ENCODE data around the gene WDR7. TPM values are rescaled to one million over a fixed set of nuclear protein-coding genes. Genes with fewer than 3 reads are reported as not detected.

WDR7 gene
- total and polyA plus RNA-seq, 2 of the 4 experiments (the other 2 are of a cell fraction): 3.7 to 23.3 TPM

DNA sequence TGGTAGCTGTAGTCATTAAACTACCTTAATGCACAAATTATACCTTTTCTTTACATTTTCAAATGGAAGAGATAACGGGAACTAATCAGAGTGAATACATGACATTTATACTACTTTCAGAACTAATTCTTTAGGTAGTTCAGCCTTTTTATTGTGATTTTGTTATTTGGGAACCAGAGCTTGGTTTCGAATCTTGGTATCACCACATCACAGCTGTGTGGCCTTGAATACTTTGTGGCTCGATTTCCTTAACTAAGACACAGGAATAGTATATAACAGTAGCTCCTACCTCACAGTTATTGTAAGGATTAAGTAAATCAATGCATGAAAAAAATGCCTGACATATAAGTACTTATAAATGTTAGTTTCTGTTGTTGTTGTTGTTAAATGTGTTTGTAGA is 240.0 kb downstream of the WDR7 start:
- CTCF ChIA-PET: no interaction called here
- BruUV-seq (replicated peaks): no TSS peak
- TF ChIP-seq CHD1 (IDR thresholded peaks at IDR 0.05; ENCODE audit: low read depth, low read length): no peak
- TF ChIP-seq MAZ (IDR thresholded peaks at IDR 0.05; ENCODE audit: borderline replicate concordance, low read depth, low read length): no peak
- TF ChIP-seq RFX5 (IDR thresholded peaks at IDR 0.05; ENCODE audit: low read depth, low read length): no peak
- TF ChIP-seq MAFK (IDR thresholded peaks at IDR 0.05; ENCODE audit: low read depth, low read length): no peak
- TF ChIP-seq, protein P1, sequence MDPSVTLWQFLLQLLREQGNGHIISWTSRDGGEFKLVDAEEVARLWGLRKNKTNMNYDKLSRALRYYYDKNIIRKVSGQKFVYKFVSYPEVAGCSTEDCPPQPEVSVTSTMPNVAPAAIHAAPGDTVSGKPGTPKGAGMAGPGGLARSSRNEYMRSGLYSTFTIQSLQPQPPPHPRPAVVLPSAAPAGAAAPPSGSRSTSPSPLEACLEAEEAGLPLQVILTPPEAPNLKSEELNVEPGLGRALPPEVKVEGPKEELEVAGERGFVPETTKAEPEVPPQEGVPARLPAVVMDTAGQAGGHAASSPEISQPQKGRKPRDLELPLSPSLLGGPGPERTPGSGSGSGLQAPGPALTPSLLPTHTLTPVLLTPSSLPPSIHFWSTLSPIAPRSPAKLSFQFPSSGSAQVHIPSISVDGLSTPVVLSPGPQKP (IDR thresholded peaks at IDR 0.05; ENCODE audit: borderline replicate concordance, low read depth, low read length): no peak
- no peak for TF ChIP-seq NFE2L2 (IDR thresholded peaks at IDR 0.05; ENCODE audit: low read depth, low read length)
- TF ChIP-seq USF2 (IDR thresholded peaks at IDR 0.05; ENCODE audit: low read depth, low read length): no peak
- no peak for TF ChIP-seq POLR2A (IDR thresholded peaks at IDR 0.05; ENCODE audit: low read depth, low read length)
- no peak for TF ChIP-seq MXI1 (IDR thresholded peaks at IDR 0.05; ENCODE audit: borderline replicate concordance, low read depth, low read length)

More for the DNA sequence above, 240.0 kb downstream of the WDR7 start:
- Histone ChIP-seq H3K9me1 (ENCODE audit: insufficient read depth, low read length) (peaks cover 4% of the 10 kb centered on the region), H3K27me3 (ENCODE audit: control insufficient read depth, insufficient read depth, low read length) (no peaks in the 10 kb centered on the region), H3K27ac (ENCODE audit: insufficient read depth, low read length) (no peak overlapping the region; the same call in 1 of the 2 replicates), H3K4me3 (ENCODE audit: insufficient read depth, low read depth, low read length) (no peak overlapping the region), H4K8ac (ENCODE audit: low read depth in 2 of 2, low read length in 2 of 2) (peak overlapping the region in 1 of 2 experiments; percentile 62; a peak in 2 of 4 replicates), H2AK5ac (ENCODE audit: low read depth, low read length) (peak overlapping the region; percentile 70; the same call in 1 of the 2 replicates), H2AFZ (replicated peaks; ENCODE audit: low read length, poor library complexity) (no peak overlapping the region), H2BK120ac (ENCODE audit: low read depth, low read length) (peak overlapping the region; percentile 86), H3K56ac (ENCODE audit: extremely low read depth, insufficient read depth, low read length) (no peak overlapping the region; the same call in 1 of the 2 replicates), H4K91ac (ENCODE audit: insufficient read depth, low read depth, low read length) (peak overlapping the region; percentile 77), H4K20me1 (ENCODE audit: insufficient read depth, low read length) (no peaks in the 10 kb centered on the region), H3K18ac (ENCODE audit: low read depth, low read length) (peak overlapping the region; percentile 67), H3K4me1 (ENCODE audit: control insufficient read depth, insufficient read depth, low read length) (peaks cover 8% of the 10 kb centered on the region), H3K36me3 (ENCODE audit: control insufficient read depth, insufficient read depth, low read length) (no peaks in the 10 kb centered on the region), H3K23ac (ENCODE audit: low read depth, low read length) (peak overlapping the region; percentile 26; the same call in 1 of the 2 replicates), H2BK15ac (ENCODE audit: low read depth, low read length) (no peak overlapping the region), H2AK9ac (replicated peaks; ENCODE audit: low read depth, low read length, poor library complexity) (no peak overlapping the region), H3K14ac (replicated peaks; ENCODE audit: low read depth, low read length) (0 out of 2 replicates have a peak overlapping the region, but pooled peaks have one; percentile 15), H3K9ac (ENCODE audit: low read depth, low read length) (no peak overlapping the region), H3K79me1 (ENCODE audit: low read depth in 1 of 2, low read length in 2 of 2) (peaks cover 0 to 6% of the 10 kb centered on the region in 2 experiments; a peak in 1 of 4 replicates), H4K5ac (ENCODE audit: low read depth, low read length) (no peak overlapping the region; the same call in 1 of the 2 replicates), H2BK20ac (ENCODE audit: low read depth, low read length) (peak overlapping the region; percentile 85; the same call in 1 of the 2 replicates), H3K4me2 (ENCODE audit: low read depth, low read length) (no peak overlapping the region; the same call in 1 of the 2 replicates), H2BK5ac (ENCODE audit: low read depth, low read length, poor library complexity, severe bottlenecking) (peak overlapping the region; percentile 92), H3K9me3 (ENCODE audit: control insufficient read depth, insufficient read depth, low read length) (no peaks in the 10 kb centered on the region), H3K4ac (ENCODE audit: low read depth, low read length) (peak overlapping the region; percentile 75; the same call in 1 of the 2 replicates)
- POLR2A ChIA-PET (ENCODE audit: unreplicated experiment): no interaction called here
- no CpG with 5 or more reads among the region's 3 CpGs for WGBS, 2 experiments (ENCODE audit: extremely low coverage in 2 of 2, insufficient read length in 1 of 2)
- DNase-seq: no peak
- dilution Hi-C loops (cut with HindIII; ENCODE audit: low sequenced_read_pairs, unreplicated experiment) (no loop called here), in situ Hi-C loops (cut with MboI; ENCODE audit: low sequenced_read_pairs) (no loop called here), intact Hi-C loops (cut with micrococcal nuclease) (no loop called here)
- 0 out of 2 replicates have a peak, but pooled peaks have one; percentile 30 for ATAC-seq (ENCODE audit: low read depth)
